Parathyroid adenoma (tissue), 2 donors: ENCODE measurements around the gene PIKFYVE.

Experiments
- H2AFZ ChIP-seq: fragments of 300-600 bp; sonication (generic); one replicate; pipeline ENCODE4 v1.7.0; 2017; ENCODE audit warnings: antibody characterized with exemption, mild to moderate bottlenecking
- H3K27ac ChIP-seq: fragments of 300-600 bp; sonication (generic); one replicate; pipeline ENCODE4 v1.7.0; 2017
- H3K27me3 ChIP-seq: fragments of 300-600 bp; sonication (generic); one replicate; pipeline ENCODE4 v1.7.0; 2017; ENCODE audit warnings: low read length; ENCODE audit not compliant: control insufficient read depth, insufficient read depth
- H3K36me3 ChIP-seq: fragments of 300-600 bp; sonication (generic); one replicate; pipeline ENCODE4 v1.7.0; 2017; ENCODE audit warnings: low read length; ENCODE audit not compliant: control insufficient read depth, insufficient read depth
- H3K4me1 ChIP-seq: fragments of 300-600 bp; sonication (generic); one replicate; pipeline ENCODE4 v1.7.0; 2017; ENCODE audit warnings: control low read depth
- H3K4me2 ChIP-seq: fragments of 300-600 bp; sonication (generic); one replicate; pipeline ENCODE4 v1.7.0; 2017; ENCODE audit warnings: low read length
- H3K4me3 ChIP-seq: fragments of 300-600 bp; sonication (generic); one replicate; pipeline ENCODE4 v1.7.0; 2017; ENCODE audit warnings: low read depth, low read length
- H3K79me2 ChIP-seq: fragments of 300-600 bp; sonication (generic); one replicate; pipeline ENCODE4 v1.7.0; 2017; ENCODE audit warnings: control low read depth
- H3K9ac ChIP-seq: fragments of 300-600 bp; sonication (generic); one replicate; pipeline ENCODE4 v1.7.0; 2017; ENCODE audit warnings: mild to moderate bottlenecking
- H3K9me3 ChIP-seq: fragments of 300-600 bp; sonication (generic); one replicate; pipeline ENCODE4 v1.7.0; 2017; ENCODE audit warnings: low read length; ENCODE audit not compliant: control insufficient read depth
- CTCF ChIP-seq: fragments of 300-600 bp; sonication (generic); IDR thresholded peaks from one replicate; pipeline ENCODE4 v1.7.0; 2017; ENCODE audit warnings: antibody characterized with exemption, mild to moderate bottlenecking
- donor health status: primary hyperparathyroidism.

The PIKFYVE gene

GRCh38 chr2:208240619-208241209 is 25.3 kb upstream of the PIKFYVE start:
- H3K79me2 ChIP-seq: no peaks in the 10 kb centered on the region
- no peak overlapping the region for H3K9ac ChIP-seq
- no peaks in the 10 kb centered on the region for H3K27me3 ChIP-seq
- H3K4me2 ChIP-seq: no peak overlapping the region
- no peaks in the 10 kb centered on the region for H3K4me1 ChIP-seq
- H3K27ac ChIP-seq: no peak overlapping the region
- no peak for TF ChIP-seq CTCF
- no peak overlapping the region for H2AFZ ChIP-seq
- H3K9me3 ChIP-seq: no peaks in the 10 kb centered on the region
- no peak overlapping the region for H3K4me3 ChIP-seq
- no peaks in the 10 kb centered on the region for H3K36me3 ChIP-seq

- no peak overlapping the region for H3K27ac ChIP-seq
- H3K79me2 ChIP-seq: no peaks in the 10 kb centered on the region
- H2AFZ ChIP-seq: no peak overlapping the region
- H3K36me3 ChIP-seq: no peaks in the 10 kb centered on the region
- H3K4me1 ChIP-seq: peaks cover 3% of the 10 kb centered on the region
- no peaks in the 10 kb centered on the region for H3K27me3 ChIP-seq
- H3K9me3 ChIP-seq: no peaks in the 10 kb centered on the region
- H3K4me2 ChIP-seq: no peak overlapping the region
- no peak for TF ChIP-seq CTCF
- H3K4me3 ChIP-seq: no peak overlapping the region
- H3K9ac ChIP-seq: no peak overlapping the region
Measured at GRCh38 chr2:208244422-208244821, 21.6 kb upstream of the PIKFYVE start.

GRCh38 chr2:208245746-208246145 is 20.3 kb upstream of the PIKFYVE start:
- TF ChIP-seq CTCF: no peak
- H3K4me1 ChIP-seq: peaks cover 7% of the 10 kb centered on the region
- H3K9ac ChIP-seq: no peak overlapping the region
- no peaks in the 10 kb centered on the region for H3K36me3 ChIP-seq
- no peak overlapping the region for H3K4me2 ChIP-seq
- H3K79me2 ChIP-seq: no peaks in the 10 kb centered on the region
- H2AFZ ChIP-seq: no peak overlapping the region
- no peak overlapping the region for H3K27ac ChIP-seq
- H3K4me3 ChIP-seq: no peak overlapping the region
- no peaks in the 10 kb centered on the region for H3K9me3 ChIP-seq
- H3K27me3 ChIP-seq: no peaks in the 10 kb centered on the region

- H3K36me3 ChIP-seq: no peaks in the 10 kb centered on the region
- H3K79me2 ChIP-seq: no peaks in the 10 kb centered on the region
- H3K9ac ChIP-seq: no peak overlapping the region
- H3K4me2 ChIP-seq: no peak overlapping the region
- H3K27me3 ChIP-seq: no peaks in the 10 kb centered on the region
- no peaks in the 10 kb centered on the region for H3K9me3 ChIP-seq
- no peak for TF ChIP-seq CTCF
- H3K4me1 ChIP-seq: peaks cover 11% of the 10 kb centered on the region
- H3K4me3 ChIP-seq: no peak overlapping the region
- no peak overlapping the region for H2AFZ ChIP-seq
- H3K27ac ChIP-seq: no peak overlapping the region
Measured at GRCh38 chr2:208248601-208249000, 17.5 kb upstream of the PIKFYVE start.

GRCh38 chr2:208249296-208249695 is 16.8 kb upstream of the PIKFYVE start:
- H3K4me1 ChIP-seq: peaks cover 13% of the 10 kb centered on the region
- H3K36me3 ChIP-seq: no peaks in the 10 kb centered on the region
- H3K4me3 ChIP-seq: no peak overlapping the region
- H3K79me2 ChIP-seq: no peaks in the 10 kb centered on the region
- H3K9me3 ChIP-seq: no peaks in the 10 kb centered on the region
- H3K27ac ChIP-seq: no peak overlapping the region
- no peak for TF ChIP-seq CTCF
- no peak overlapping the region for H2AFZ ChIP-seq
- H3K9ac ChIP-seq: no peak overlapping the region
- H3K4me2 ChIP-seq: peak overlapping the region; percentile 41
- H3K27me3 ChIP-seq: no peaks in the 10 kb centered on the region
